BE2C (cell line): ENCODE data around the gene ABHD1.

Experiments used
- DNase-seq: peaks from one replicate; pipeline ENCODE4 v3.0.0-alpha.2; 2020
- H3K27me3 ChIP-seq: fragments of 250-450 bp; sonication (Bioruptor Pico); 2 replicates; pipeline ENCODE4 v1.5.1; 2020; ENCODE audit warnings: mild to moderate bottlenecking
- H3K36me3 ChIP-seq: fragments of 250-450 bp; sonication (Bioruptor Pico); 2 replicates; pipeline ENCODE4 v1.5.1; 2020; ENCODE audit warnings: mild to moderate bottlenecking
- H3K4me1 ChIP-seq: fragments of 250-450 bp; sonication (Bioruptor Pico); 2 replicates; pipeline ENCODE4 v1.5.1; 2020
- H3K4me3 ChIP-seq: 2 replicates; pipeline ENCODE4 v1.5.1; 2011; ENCODE audit warnings: low read depth, low read length
- H3K9me3 ChIP-seq: fragments of 250-450 bp; sonication (Bioruptor Pico); 2 replicates; pipeline ENCODE4 v1.5.1; 2020
- CTCF ChIP-seq: IDR thresholded peaks from 2 replicates; pipeline ENCODE4 v1.5.1; 2012; ENCODE audit warnings: mild to moderate bottlenecking, low read depth, low read length

ABHD1 gene

GRCh38 chr2:27092696-27093429, 30.8 kb upstream of the ABHD1 start:
- Histone ChIP-seq H3K36me3 (no peaks in the 10 kb centered on the region), H3K4me1 (peaks cover 6% of the 10 kb centered on the region), H3K4me3 (no peak overlapping the region), H3K9me3 (no peaks in the 10 kb centered on the region), H3K27me3 (no peaks in the 10 kb centered on the region)
- TF ChIP-seq CTCF, result no peak
- DNase-seq, result no peak

GRCh38 chr2:27093430-27094352, 29.9 kb upstream of the ABHD1 start:
- no peaks in the 10 kb centered on the region for H3K36me3 ChIP-seq
- no peaks in the 10 kb centered on the region for H3K9me3 ChIP-seq
- no peak overlapping the region for H3K4me3 ChIP-seq
- DNase-seq, result no peak
- H3K4me1 ChIP-seq, result peaks cover 6% of the 10 kb centered on the region
- TF ChIP-seq CTCF, result no peak
- H3K27me3 ChIP-seq, result no peaks in the 10 kb centered on the region

GRCh38 chr2:27094353-27094984, 29.1 kb upstream of the ABHD1 start:
- TF ChIP-seq CTCF, result no peak
- H3K4me1 ChIP-seq, result peaks cover 6% of the 10 kb centered on the region
- no peaks in the 10 kb centered on the region for H3K9me3 ChIP-seq
- H3K27me3 ChIP-seq, result no peaks in the 10 kb centered on the region
- no peak overlapping the region for H3K4me3 ChIP-seq
- no peaks in the 10 kb centered on the region for H3K36me3 ChIP-seq
- no peak for DNase-seq

GRCh38 chr2:27095427-27095744, 28.2 kb upstream of the ABHD1 start:
- H3K36me3 ChIP-seq, result no peaks in the 10 kb centered on the region
- H3K4me3 ChIP-seq, result no peak overlapping the region
- peaks cover 6% of the 10 kb centered on the region for H3K4me1 ChIP-seq
- no peak for TF ChIP-seq CTCF
- DNase-seq, result no peak
- H3K9me3 ChIP-seq, result no peaks in the 10 kb centered on the region
- no peaks in the 10 kb centered on the region for H3K27me3 ChIP-seq

GRCh38 chr2:27095745-27096651, 27.6 kb upstream of the ABHD1 start:
- Histone ChIP-seq H3K4me3 (peak overlapping the region; percentile 65), H3K9me3 (no peaks in the 10 kb centered on the region), H3K36me3 (no peaks in the 10 kb centered on the region), H3K27me3 (no peaks in the 10 kb centered on the region), H3K4me1 (peaks cover 6% of the 10 kb centered on the region)
- TF ChIP-seq CTCF, result no peak
- peak; percentile 82 for DNase-seq
